ENCODE results near the gene DDIAS. TPM values are rescaled to one million over a fixed set of nuclear protein-coding genes. Genes with fewer than 3 reads are reported as not detected.
"Not testable (repeated sequence)": the region's sequence is repeated elsewhere in the genome, so short reads cannot be mapped to it uniquely, and the experiment has no call there.

Gene DDIAS
- total RNA-seq, 3 donors from 2014 or later, result 0.66 to 2.5 (median 1.3) TPM

DNA sequence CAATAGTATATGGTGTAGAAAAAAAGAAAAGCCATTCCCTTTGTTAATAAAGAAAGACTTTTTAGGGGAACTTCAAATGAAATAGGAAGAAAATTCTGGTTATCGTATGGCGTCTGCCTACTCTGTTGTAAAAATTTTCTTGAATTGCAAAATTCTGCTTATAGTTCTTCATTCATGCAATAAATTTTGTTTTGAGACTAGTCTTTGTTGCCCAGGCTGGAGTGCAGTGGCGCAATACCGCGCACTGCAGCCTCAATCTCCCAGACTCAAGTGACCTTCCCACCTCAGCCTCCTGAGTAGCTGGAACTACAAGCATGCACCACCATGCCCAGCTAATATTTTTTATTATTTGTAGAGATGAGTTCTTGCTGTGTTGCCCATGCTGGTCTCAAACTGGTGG lies 5.8 kb downstream of the DDIAS start:
- TF ChIP-seq, protein P1, sequence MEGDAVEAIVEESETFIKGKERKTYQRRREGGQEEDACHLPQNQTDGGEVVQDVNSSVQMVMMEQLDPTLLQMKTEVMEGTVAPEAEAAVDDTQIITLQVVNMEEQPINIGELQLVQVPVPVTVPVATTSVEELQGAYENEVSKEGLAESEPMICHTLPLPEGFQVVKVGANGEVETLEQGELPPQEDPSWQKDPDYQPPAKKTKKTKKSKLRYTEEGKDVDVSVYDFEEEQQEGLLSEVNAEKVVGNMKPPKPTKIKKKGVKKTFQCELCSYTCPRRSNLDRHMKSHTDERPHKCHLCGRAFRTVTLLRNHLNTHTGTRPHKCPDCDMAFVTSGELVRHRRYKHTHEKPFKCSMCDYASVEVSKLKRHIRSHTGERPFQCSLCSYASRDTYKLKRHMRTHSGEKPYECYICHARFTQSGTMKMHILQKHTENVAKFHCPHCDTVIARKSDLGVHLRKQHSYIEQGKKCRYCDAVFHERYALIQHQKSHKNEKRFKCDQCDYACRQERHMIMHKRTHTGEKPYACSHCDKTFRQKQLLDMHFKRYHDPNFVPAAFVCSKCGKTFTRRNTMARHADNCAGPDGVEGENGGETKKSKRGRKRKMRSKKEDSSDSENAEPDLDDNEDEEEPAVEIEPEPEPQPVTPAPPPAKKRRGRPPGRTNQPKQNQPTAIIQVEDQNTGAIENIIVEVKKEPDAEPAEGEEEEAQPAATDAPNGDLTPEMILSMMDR (IDR thresholded peaks at IDR 0.05), result no peak
- TF ChIP-seq POLR2A (IDR thresholded peaks at IDR 0.05) (no peak), POLR2AphosphoS5 (IDR thresholded peaks at IDR 0.05) (no peak)
- Histone ChIP-seq H3K4me3 (no peak overlapping the region), H3K27me3 (no peaks in the 10 kb centered on the region), H3K36me3 (no peaks in the 10 kb centered on the region), H3K4me1 (no peaks in the 10 kb centered on the region), H3K9me3 (no peaks in the 10 kb centered on the region), H3K27ac (no peak overlapping the region)
- DNase-seq (ENCODE audit: low spot score in 2 of 2), result no peak
- intact Hi-C loops (cut with DNase I; ENCODE audit: low total_unique reads), result no loop called here

DNA sequence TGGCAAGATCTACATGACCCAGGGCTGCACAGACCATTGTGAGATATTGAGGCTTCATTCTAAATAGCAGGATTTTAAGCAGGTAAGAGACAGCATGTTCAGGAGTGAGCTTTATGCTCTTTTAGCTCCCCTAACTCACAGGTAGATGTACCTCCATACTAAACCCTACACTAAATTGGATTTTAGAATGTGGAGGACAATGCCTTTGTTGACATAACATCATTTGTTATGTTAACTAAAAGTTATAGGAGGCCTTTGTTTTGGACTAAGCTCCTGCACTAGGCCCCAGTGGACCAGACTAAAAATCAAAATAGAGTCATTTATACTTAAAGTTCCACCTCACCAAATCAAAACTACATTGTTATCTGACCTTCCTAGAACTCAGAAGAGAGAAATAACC lies 6.8 kb downstream of the DDIAS start:
- TF ChIP-seq, protein P1 (IDR thresholded peaks at IDR 0.05), result no peak
- TF ChIP-seq POLR2A (IDR thresholded peaks at IDR 0.05) (no peak), POLR2AphosphoS5 (IDR thresholded peaks at IDR 0.05) (no peak)
- H3K27ac ChIP-seq, result no peak overlapping the region
- no peaks in the 10 kb centered on the region for H3K36me3 ChIP-seq
- no peaks in the 10 kb centered on the region for H3K4me1 ChIP-seq
- H3K27me3 ChIP-seq, result no peaks in the 10 kb centered on the region
- no peak for DNase-seq (ENCODE audit: low spot score in 2 of 2)
- intact Hi-C loops (cut with DNase I; ENCODE audit: low total_unique reads), result no loop called here
- no peaks in the 10 kb centered on the region for H3K9me3 ChIP-seq
- H3K4me3 ChIP-seq, result no peak overlapping the region

DNA sequence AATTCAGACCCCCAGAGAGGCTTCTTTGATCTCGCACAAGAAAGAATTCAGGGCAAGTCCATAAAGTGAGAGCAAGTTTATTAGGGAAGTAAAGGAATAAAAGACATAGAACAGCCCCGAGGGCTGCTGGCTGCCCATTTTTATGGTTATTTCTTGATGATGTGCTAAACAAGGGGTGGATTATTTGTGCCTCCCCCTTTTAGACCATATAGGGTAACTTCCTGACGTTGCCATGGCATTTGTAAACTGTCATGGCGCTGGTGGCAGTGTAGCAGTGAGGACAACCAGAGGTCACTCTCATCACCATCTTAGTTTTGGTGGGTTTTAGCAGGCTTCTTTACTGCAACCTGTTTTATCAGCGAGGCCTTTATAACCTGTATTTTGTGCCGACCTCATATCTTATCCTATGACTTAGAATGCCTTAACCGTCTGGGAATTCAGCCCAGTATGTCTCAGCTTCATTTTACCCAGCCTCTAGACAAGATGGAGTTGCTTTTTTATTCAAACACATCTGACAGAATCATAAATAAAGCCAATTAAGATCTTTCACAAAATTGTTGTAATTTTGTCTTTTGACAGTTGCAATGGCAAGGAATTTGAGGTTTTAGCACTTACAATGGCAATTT lies 7.6 kb downstream of the DDIAS start:
- H3K4me3 ChIP-seq, result no peak overlapping the region
- no peak for DNase-seq (ENCODE audit: low spot score in 2 of 2)
- H3K27me3 ChIP-seq, result no peaks in the 10 kb centered on the region
- no peaks in the 10 kb centered on the region for H3K4me1 ChIP-seq
- intact Hi-C loops (cut with DNase I; ENCODE audit: low total_unique reads), result no loop called here
- TF ChIP-seq, protein P1 (IDR thresholded peaks at IDR 0.05), result no peak
- TF ChIP-seq POLR2A (IDR thresholded peaks at IDR 0.05), result no peak
- TF ChIP-seq POLR2AphosphoS5 (IDR thresholded peaks at IDR 0.05), result no peak
- H3K36me3 ChIP-seq, result no peaks in the 10 kb centered on the region
- no peak overlapping the region for H3K27ac ChIP-seq
- H3K9me3 ChIP-seq, result no peaks in the 10 kb centered on the region

DNA sequence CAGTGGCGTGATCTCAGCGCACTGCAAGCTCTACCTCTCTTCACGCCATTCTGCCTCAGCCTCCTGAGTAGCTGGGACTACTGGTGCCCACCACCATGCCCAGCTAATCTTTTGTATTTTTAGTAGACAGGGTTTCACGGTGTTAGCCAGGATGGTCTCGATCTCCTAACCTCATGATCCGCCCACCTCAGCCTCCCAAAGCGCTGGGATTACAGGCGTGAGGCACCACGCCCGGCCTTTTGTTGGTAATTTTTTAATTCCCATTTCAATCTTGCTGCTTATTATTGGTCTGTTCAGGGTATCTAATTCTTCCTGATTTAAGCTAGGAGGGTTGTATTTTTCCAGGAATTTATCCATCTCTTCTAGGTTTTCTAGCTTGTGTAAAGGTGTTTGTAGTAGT lies 18.2 kb downstream of the DDIAS start:
- H3K36me3 ChIP-seq; H3K9me3 ChIP-seq; H3K27me3 ChIP-seq; intact Hi-C loops (cut with DNase I; ENCODE audit: low total_unique reads); H3K4me3 ChIP-seq; DNase-seq (ENCODE audit: low spot score in 2 of 2); H3K4me1 ChIP-seq; H3K27ac ChIP-seq: not testable (repeated sequence)

DNA sequence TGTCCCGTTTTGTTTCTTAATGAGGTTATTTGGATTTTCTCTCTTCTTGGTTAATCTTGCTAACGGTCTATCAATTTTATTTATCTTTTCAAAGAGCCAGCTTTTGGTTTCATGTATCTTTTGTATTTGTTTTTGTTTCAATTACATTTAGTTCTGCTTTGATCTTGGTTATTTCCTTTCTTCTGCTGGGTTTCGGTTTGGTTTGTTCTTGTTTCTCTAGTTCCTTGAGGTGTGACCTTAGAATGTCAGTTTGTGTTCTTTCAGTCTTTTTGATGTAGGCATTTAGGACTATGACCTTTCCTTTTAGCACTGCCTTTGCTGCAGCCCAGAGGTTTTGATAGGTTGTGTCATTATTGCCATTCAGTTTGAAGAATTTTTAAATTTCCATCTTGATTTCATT lies 18.7 kb downstream of the DDIAS start:
- DNase-seq (ENCODE audit: low spot score in 2 of 2); H3K27ac ChIP-seq; H3K4me1 ChIP-seq; H3K4me3 ChIP-seq; H3K27me3 ChIP-seq; H3K36me3 ChIP-seq; H3K9me3 ChIP-seq; intact Hi-C loops (cut with DNase I; ENCODE audit: low total_unique reads): not testable (repeated sequence)

DNA sequence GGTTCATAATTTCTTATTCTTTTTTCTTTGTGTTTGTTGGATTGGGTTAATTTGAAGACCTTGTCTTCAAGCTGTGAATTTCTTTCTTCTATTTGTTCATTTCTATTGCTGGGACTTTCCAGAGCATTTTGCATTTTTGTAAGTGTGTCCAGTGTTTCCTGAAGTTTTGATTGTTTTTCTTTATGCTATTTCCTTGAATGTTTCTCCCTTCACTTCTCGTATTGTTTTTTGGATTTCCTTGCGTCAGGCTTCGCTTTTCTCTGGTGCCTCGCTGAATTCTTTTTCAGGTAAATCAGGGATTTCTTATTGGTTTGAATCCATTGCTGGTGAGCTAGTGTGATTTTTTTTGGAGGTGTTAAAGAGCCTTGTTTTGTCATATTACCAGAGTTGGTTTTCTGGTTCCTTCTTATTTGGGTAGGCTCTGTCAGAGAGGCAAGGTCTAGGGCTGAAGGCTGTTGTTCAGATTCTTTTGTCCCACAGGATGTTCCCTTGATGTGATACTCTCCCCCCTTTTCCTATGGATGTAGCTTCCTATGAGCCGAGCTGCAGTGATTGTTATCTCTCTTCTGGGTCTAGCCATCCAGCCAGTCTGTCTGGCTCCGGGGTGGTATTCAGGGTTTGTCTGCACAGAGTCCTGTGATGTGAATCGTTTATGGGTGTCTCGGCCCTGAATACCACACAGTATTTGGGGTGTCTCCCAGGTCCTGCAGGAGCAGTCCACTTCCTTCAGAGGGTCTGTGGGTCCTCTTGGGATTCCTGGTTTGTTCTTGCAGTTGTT lies 21.0 kb downstream of the DDIAS start:
- H3K27me3 ChIP-seq; H3K4me3 ChIP-seq; intact Hi-C loops (cut with DNase I; ENCODE audit: low total_unique reads); H3K4me1 ChIP-seq; DNase-seq (ENCODE audit: low spot score in 2 of 2); H3K27ac ChIP-seq; H3K36me3 ChIP-seq; H3K9me3 ChIP-seq: not testable (repeated sequence)

Data from breast epithelium (tissue), 4 donors.